ENCODE measurements around the gene CYTIP.

GRCh38 chr2:157433394-157433793, 10.5 kb downstream of the CYTIP start:
- TF ChIP-seq CTCF (IDR thresholded peaks at IDR 0.05), result no peak
- no peak for TF ChIP-seq POLR2AphosphoS5 (IDR thresholded peaks at IDR 0.05; ENCODE audit: low read depth, low read length)
- TF ChIP-seq REST (IDR thresholded peaks at IDR 0.05; ENCODE audit: insufficient read depth in 1 of 2, low read depth in 2 of 2, low read length in 1 of 2), result no peak

Data from Panc1 (cell line).